A673 (cell line): Measurements from ENCODE around the gene PCARE. TPM values are rescaled to one million over a fixed set of nuclear protein-coding genes. Genes with fewer than 3 reads are reported as not detected.

Source experiments
- BruUV-seq: library from RNA; stranded (reverse); fragments of 400-500 nt; replicated peaks from 2 replicates; lab custom pipeline; 2021; lab: Mats Ljungman, UMichigan
- CTCF ChIA-PET: fragments of 300-600 bp; sonication (Branson Sonifier 250); formaldehyde crosslinking; loops from one replicate; lab custom pipeline; 2022; ENCODE audit warnings: antibody characterized with exemption; lab: Charles Lee
- POLR2A ChIA-PET: fragments of 300-600 bp; sonication (Branson Sonifier 250); formaldehyde crosslinking; loops from one replicate; lab custom pipeline; 2022; ENCODE audit warnings: antibody characterized with exemption; ENCODE audit not compliant: low non-redundant PET; lab: Charles Lee
- DNase-seq: peaks from one replicate; pipeline ENCODE4 v3.0.0-alpha.2; 2015; ENCODE audit warnings: low spot score
- H3K27ac ChIP-seq: fragments of 200-600 bp; sonication (generic); 2 replicates; pipeline ENCODE4 v1.5.1; 2016; ENCODE audit warnings: mixed run types, low read depth, mild to moderate bottlenecking, mixed read lengths, antibody characterized with exemption, low read length; ENCODE audit not compliant: poor library complexity, severe bottlenecking
- H3K27me3 ChIP-seq: fragments of 200-600 bp; sonication (generic); replicated peaks from 2 replicates; pipeline ENCODE4 v1.6.1; 2017; ENCODE audit warnings: mixed run types, low read depth, mild to moderate bottlenecking, mixed read lengths, antibody characterized with exemption, low read length; ENCODE audit not compliant: insufficient read depth, poor library complexity
- H3K36me3 ChIP-seq: fragments of 200-600 bp; sonication (generic); 2 replicates; pipeline ENCODE4 v1.6.1; 2016; ENCODE audit warnings: mixed run types, mild to moderate bottlenecking, mixed read lengths, antibody characterized with exemption, low read length; ENCODE audit not compliant: insufficient read depth, poor library complexity, severe bottlenecking
- H3K4me1 ChIP-seq: fragments of 200-600 bp; sonication (generic); 2 replicates; pipeline ENCODE4 v1.6.1; 2017; ENCODE audit warnings: mixed run types, mild to moderate bottlenecking, mixed read lengths, antibody characterized with exemption, low read length; ENCODE audit not compliant: insufficient read depth, poor library complexity, severe bottlenecking
- H3K4me3 ChIP-seq: fragments of 200-600 bp; sonication (generic); 2 replicates; pipeline ENCODE4 v1.5.1; 2016; ENCODE audit warnings: low read depth, mixed run types, mild to moderate bottlenecking, mixed read lengths, low read length; ENCODE audit not compliant: poor library complexity, severe bottlenecking
- H3K9me3 ChIP-seq: fragments of 200-600 bp; sonication (generic); 2 replicates; pipeline ENCODE4 v1.6.1; 2016; ENCODE audit warnings: mixed run types, low read depth, mild to moderate bottlenecking, mixed read lengths, antibody characterized with exemption, low read length; ENCODE audit not compliant: poor library complexity, severe bottlenecking
- CTCF ChIP-seq: fragments of 300-800, 200-600 bp; sonication (generic); conservative IDR thresholded peaks from 2 replicates; pipeline ENCODE4 v1.5.1; 2017; ENCODE audit warnings: low read depth, mild to moderate bottlenecking, antibody characterized with exemption, low read length, moderate library complexity, mixed read lengths
- EZH2 ChIP-seq: fragments of 200-600 bp; sonication (generic); IDR thresholded peaks from 2 replicates; pipeline ENCODE4 v1.6.1; 2017; ENCODE audit warnings: borderline replicate concordance, low read depth, mild to moderate bottlenecking, mixed read lengths, antibody characterized with exemption, low read length; ENCODE audit not compliant: poor library complexity, severe bottlenecking
- intact Hi-C: fragments of 100-400 bp; cut with micrococcal nuclease; formaldehyde crosslinking; loops from one replicate; pipeline ENCODE4 v1.10.0; 2022; ENCODE audit not compliant: unreplicated experiment
- total RNA-seq: library from RNA; stranded (reverse); gene quantifications from 2 replicates; pipeline ENCODE4 v1.2.3, GENCODE V29; 2021

PCARE gene
- total RNA-seq, 1 experiment from 2014 or later = not detected

GRCh38 chr2:29053670-29054400, 20.5 kb downstream of the PCARE start:
- no peaks in the 10 kb centered on the region for H3K9me3 ChIP-seq
- TF ChIP-seq EZH2 (no peak), CTCF (no peak)
- H3K27me3 ChIP-seq = no peaks in the 10 kb centered on the region
- ChIA-PET POLR2A (no interaction called here), CTCF (no interaction called here)
- no peak overlapping the region for H3K4me3 ChIP-seq
- BruUV-seq = no TSS peak
- intact Hi-C loops = no loop called here
- H3K4me1 ChIP-seq = no peaks in the 10 kb centered on the region
- no peaks in the 10 kb centered on the region for H3K36me3 ChIP-seq
- H3K27ac ChIP-seq = no peak overlapping the region
- DNase-seq = no peak

GRCh38 chr2:29053223-29053622, 21.1 kb downstream of the PCARE start:
- DNase-seq = no peak
- POLR2A ChIA-PET = no interaction called here

GRCh38 chr2:29052807-29053206, 21.5 kb downstream of the PCARE start:
- POLR2A ChIA-PET = no interaction called here
- CTCF ChIA-PET = no interaction called here
- intact Hi-C loops = no loop called here
- Histone ChIP-seq H3K36me3 (no peaks in the 10 kb centered on the region), H3K4me3 (no peak overlapping the region), H3K9me3 (no peaks in the 10 kb centered on the region), H3K27ac (no peak overlapping the region), H3K4me1 (no peaks in the 10 kb centered on the region), H3K27me3 (no peaks in the 10 kb centered on the region)
- BruUV-seq = no TSS peak
- no peak for DNase-seq
- TF ChIP-seq EZH2 (no peak), CTCF (no peak)

More at GRCh38 chr2:29053223-29053622, 21.1 kb downstream of the PCARE start:
- no TSS peak for BruUV-seq
- no peaks in the 10 kb centered on the region for H3K9me3 ChIP-seq
- intact Hi-C loops = no loop called here
- CTCF ChIA-PET = no interaction called here
- no peaks in the 10 kb centered on the region for H3K4me1 ChIP-seq
- no peak overlapping the region for H3K4me3 ChIP-seq
- H3K36me3 ChIP-seq = no peaks in the 10 kb centered on the region
- no peak for TF ChIP-seq EZH2
- TF ChIP-seq CTCF = no peak
- no peaks in the 10 kb centered on the region for H3K27me3 ChIP-seq
- H3K27ac ChIP-seq = no peak overlapping the region
